SK-N-SH (cell line): ENCODE results near the gene SMLR1. TPM values are rescaled to one million over a fixed set of nuclear protein-coding genes. Genes with fewer than 3 reads are reported as not detected.

Experiments used
- CTCF ChIA-PET: fragments of 300-600, 350-600 bp; formaldehyde crosslinking; extraction: SDS; loops from one replicate; lab custom pipeline; 2021; lab: Yijun Ruan, JAX
- POLR2A ChIA-PET: fragments of 350-600 bp; sonication (Branson Sonifier 250); formaldehyde crosslinking; extraction: SDS; loops from one replicate; lab custom pipeline; 2020; ENCODE audit warnings: antibody characterized with exemption, inconsistent platforms; lab: Yijun Ruan, JAX
- DNase-seq: peaks from one replicate; pipeline ENCODE4 v3.0.0; 2012
- H2AFZ ChIP-seq: fragments of 200-600 bp; sonication (generic); 2 replicates; pipeline ENCODE4 v1.8.1; 2016; ENCODE audit warnings: antibody characterized with exemption, mild to moderate bottlenecking, low read depth
- H3F3A ChIP-seq: fragments of 200-600 bp; sonication (generic); replicated peaks from 2 replicates; pipeline ENCODE3; 2016; ENCODE audit warnings: antibody characterized with exemption, mild to moderate bottlenecking; ENCODE audit not compliant: insufficient read depth
- H3K27ac ChIP-seq, 2 experiments: fragments of 200-500 bp in 1 of 2; fragments of 200-600 bp in 1 of 2; sonication (Bioruptor generic) in 1 of 2; sonication (generic), shearing (Covaris generic) in 1 of 2; 2 replicates each; pipeline versions ENCODE4 v1.5.1 to v1.6.1; 2014 to 2016; ENCODE audit warnings: low read depth in 2 of 2, inconsistent platforms in 1 of 2, low read length in 1 of 2, mild to moderate bottlenecking in 1 of 2, mixed read lengths in 1 of 2
- H3K27me3 ChIP-seq: fragments of 200-600 bp; sonication (generic), shearing (Covaris generic); 2 replicates; pipeline ENCODE4 v1.6.1; 2016; ENCODE audit warnings: mixed run types; ENCODE audit not compliant: insufficient read depth
- H3K36me3 ChIP-seq, 2 experiments: fragments of 200-500 bp in 1 of 2; fragments of 200-600 bp in 1 of 2; sonication (Bioruptor generic) in 1 of 2; sonication (generic) in 1 of 2; replicated peaks in 1 of 2; 2 replicates each; pipeline versions ENCODE3 to v1.5.1; 2014 to 2016; ENCODE audit warnings: low read length in 1 of 2, mild to moderate bottlenecking in 1 of 2; ENCODE audit not compliant: insufficient read depth in 2 of 2, control insufficient read depth in 1 of 2
- H3K4me1 ChIP-seq, 2 experiments: fragments of 200-500 bp in 1 of 2; fragments of 200-600 bp in 1 of 2; sonication (Bioruptor generic) in 1 of 2; sonication (generic), shearing (Covaris generic) in 1 of 2; 2 replicates each; pipeline versions ENCODE4 v1.5.1 to v1.6.1; 2014 to 2016; ENCODE audit warnings: low read depth in 1 of 2, low read length in 1 of 2, mixed run types in 1 of 2; ENCODE audit not compliant: insufficient read depth in 2 of 2, control insufficient read depth in 1 of 2
- H3K4me2 ChIP-seq: fragments of 200-600 bp; sonication (generic), shearing (Covaris generic); 2 replicates; pipeline ENCODE4 v1.6.1; 2017; ENCODE audit warnings: mixed run types
- H3K4me3 ChIP-seq, 2 experiments: fragments of 200-500 bp in 1 of 2; fragments of 200-600 bp in 1 of 2; sonication (Bioruptor generic) in 1 of 2; sonication (generic), shearing (Covaris generic) in 1 of 2; 2 replicates each; pipeline versions ENCODE4 v1.5.1 to v1.8.1; 2014 to 2016; ENCODE audit warnings: low read depth in 2 of 2, inconsistent platforms in 1 of 2, low read length in 1 of 2, mild to moderate bottlenecking in 1 of 2, mixed read lengths in 1 of 2, moderate library complexity in 1 of 2
- H3K79me2 ChIP-seq: fragments of 200-600 bp; sonication (generic); 2 replicates; pipeline ENCODE4 v1.8.1; 2017; ENCODE audit warnings: mild to moderate bottlenecking; ENCODE audit not compliant: insufficient read depth
- H3K9ac ChIP-seq: fragments of 200-600 bp; sonication (generic); 2 replicates; pipeline ENCODE4 v1.6.1; 2017; ENCODE audit warnings: mixed run types
- H3K9me2 ChIP-seq: fragments of 200-600 bp; sonication (generic); 2 replicates; pipeline ENCODE4 v1.6.1; 2017; ENCODE audit warnings: mixed run types
- H3K9me3 ChIP-seq: fragments of 200-600 bp; sonication (generic); 2 replicates; pipeline ENCODE4 v1.6.1; 2017; ENCODE audit warnings: mixed run types, mild to moderate bottlenecking, moderate library complexity
- H4K20me1 ChIP-seq: fragments of 200-600 bp; sonication (generic); 2 replicates; pipeline ENCODE4 v1.6.1; 2017; ENCODE audit warnings: mild to moderate bottlenecking, mixed run types; ENCODE audit not compliant: insufficient read depth
- CTCF ChIP-seq: fragments of 200-600 bp; sonication (generic); IDR thresholded peaks from 2 replicates; pipeline ENCODE4 v1.6.1; 2017; ENCODE audit warnings: antibody characterized with exemption, mild to moderate bottlenecking, moderate library complexity
- FOXM1 ChIP-seq: IDR thresholded peaks from 2 replicates; pipeline ENCODE4 v1.4.0; 2012; ENCODE audit warnings: low read depth, mild to moderate bottlenecking
- JUND ChIP-seq: IDR thresholded peaks from 2 replicates; pipeline ENCODE4 v1.4.0; 2012
- MEF2A ChIP-seq: IDR thresholded peaks from 2 replicates; pipeline ENCODE4 v1.4.0; 2012; ENCODE audit warnings: low read depth, borderline replicate concordance
- NFIC ChIP-seq: IDR thresholded peaks from 2 replicates; pipeline ENCODE4 v1.4.0; 2012; ENCODE audit warnings: borderline replicate concordance
- PBX3 ChIP-seq: IDR thresholded peaks from 2 replicates; pipeline ENCODE4; 2012
- POLR2AphosphoS5 ChIP-seq: IDR thresholded peaks from 2 replicates; pipeline ENCODE4 v1.6.1; 2012; ENCODE audit warnings: low read depth, low read length
- RAD21 ChIP-seq: IDR thresholded peaks from 2 replicates; pipeline ENCODE4 v1.6.1; 2012; ENCODE audit warnings: mild to moderate bottlenecking, low read length
- RCOR1 ChIP-seq: fragments of 150-350 bp; IDR thresholded peaks from 2 replicates; pipeline ENCODE4 v1.6.1; 2017; ENCODE audit warnings: antibody characterized with exemption, low read length
- REST ChIP-seq: IDR thresholded peaks from 2 replicates; pipeline ENCODE4 v1.6.1; 2012; ENCODE audit warnings: mild to moderate bottlenecking, low read depth, low read length, moderate library complexity
- SMC3 ChIP-seq: IDR thresholded peaks from 2 replicates; pipeline ENCODE4 v1.6.1; 2012; ENCODE audit warnings: low read depth, low read length, improper control_type of control experiment
- TAF1 ChIP-seq: IDR thresholded peaks from 2 replicates; pipeline ENCODE4 v1.6.1; 2012; ENCODE audit warnings: low read depth, mild to moderate bottlenecking, low read length, moderate library complexity, borderline replicate concordance
- TCF12 ChIP-seq: IDR thresholded peaks from 2 replicates; pipeline ENCODE4 v1.4.0; 2012
- TEAD4 ChIP-seq: IDR thresholded peaks from 2 replicates; pipeline ENCODE4 v1.4.0; 2012; ENCODE audit warnings: mild to moderate bottlenecking, borderline replicate concordance; ENCODE audit not compliant: insufficient read depth
- USF1 ChIP-seq: IDR thresholded peaks from 2 replicates; pipeline ENCODE4 v1.4.0; 2012; ENCODE audit warnings: low read depth, borderline replicate concordance
- WGBS: methylation state at CpG from one replicate; pipeline ENCODE4 v1.1.6; 2017; ENCODE audit warnings: low lambda C conversion rate; 5-methylcytosine and 5-hydroxymethylcytosine counted together
- polyA plus RNA-seq, 3 experiments: library from polyadenylated mRNA; depleted of rRNA; stranded (reverse); fragments of >200 nt; gene quantifications; 2 replicates each; pipeline ENCODE4 v1.2.3, GENCODE V29; 2012

SMLR1 gene
- polyA plus RNA-seq, 1 of the 3 experiments (the other 2 are of a cell fraction) = 0.03 TPM

DNA sequence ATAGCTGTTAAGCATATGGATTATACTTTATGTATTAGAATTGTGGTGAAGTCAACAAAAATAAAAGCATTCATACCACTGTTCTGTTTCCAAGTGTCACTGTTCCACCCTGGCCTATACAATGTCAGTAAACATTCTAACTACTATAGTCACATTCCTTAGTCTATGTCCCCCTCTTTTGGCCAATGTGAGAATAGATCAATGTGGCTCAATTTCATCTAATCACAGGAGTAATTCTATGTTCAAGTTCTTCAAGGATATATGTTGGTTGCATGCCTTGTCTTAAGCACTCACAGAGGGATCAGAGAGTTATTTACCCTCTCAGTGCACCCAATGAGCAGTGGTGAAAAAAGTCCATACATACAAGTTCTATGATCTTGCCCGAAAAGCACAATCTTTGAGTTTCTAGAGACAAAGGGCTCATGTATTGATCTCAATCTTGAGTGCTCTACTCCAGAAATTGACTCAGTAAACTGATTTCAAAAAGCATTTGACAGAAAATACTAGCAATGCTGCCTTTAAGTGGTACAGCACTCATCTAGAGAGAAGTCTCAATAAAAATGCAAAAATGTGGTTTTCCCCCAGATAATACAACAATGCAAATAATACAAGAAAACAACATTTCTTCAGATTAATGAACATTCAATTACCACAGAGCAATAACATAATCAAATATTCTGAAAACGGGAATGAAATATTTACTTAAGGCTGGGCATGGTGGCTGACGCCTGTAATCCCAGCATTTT is 16.5 kb downstream of the SMLR1 start:
- Histone ChIP-seq H3K9me2 (no peaks in the 10 kb centered on the region), H3K27ac (no peak overlapping the region), H3K9me3 (no peaks in the 10 kb centered on the region), H2AFZ (no peak overlapping the region), H3K36me3 (no peaks in the 10 kb centered on the region), H3K27me3 (no peaks in the 10 kb centered on the region), H3K4me3 (no peak overlapping the region), H3K79me2 (no peaks in the 10 kb centered on the region), H3F3A (peaks cover 6% of the 10 kb centered on the region), H3K4me2 (no peak overlapping the region), H3K9ac (no peak overlapping the region), H3K4me1 (no peaks in the 10 kb centered on the region; a peak in 1 of 4 replicates), H4K20me1 (no peaks in the 10 kb centered on the region)
- no peak for TF ChIP-seq NFIC
- peak; percentile 63 for TF ChIP-seq SMC3
- no peak for TF ChIP-seq REST
- peak; percentile 85 for TF ChIP-seq RAD21
- TF ChIP-seq CTCF = peak; percentile 84
- 32% methylated on average over 3 of the region's 3 CpGs for WGBS
- ChIA-PET POLR2A (no interaction called here), CTCF (interaction anchor here (1.1 to 1.4 kb wide), 4 partner anchors 10 to 521 kb away, joined by 3 to 4 read pairs (median 3); no protein-coding TSS in a partner anchor)
- DNase-seq = peak; percentile 17

DNA sequence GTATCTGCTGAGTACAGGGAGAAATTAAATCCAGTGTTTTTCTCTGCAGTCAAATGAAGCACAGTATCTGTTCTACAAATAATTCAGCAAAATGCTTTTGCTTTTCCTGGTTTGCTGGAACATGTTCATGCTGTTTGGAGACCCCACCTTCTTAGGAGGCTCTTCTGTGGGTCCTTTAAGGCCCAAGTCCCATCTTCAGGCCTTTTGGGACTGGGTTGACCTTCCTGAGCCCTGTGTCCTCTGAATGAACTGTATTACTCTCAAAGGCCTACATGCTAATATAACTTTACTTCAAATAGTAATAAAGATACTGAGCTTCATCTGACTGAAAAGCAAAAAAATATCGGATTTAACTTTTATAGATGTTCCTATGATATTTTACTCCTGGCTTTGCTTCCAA is 19.3 kb downstream of the SMLR1 start:
- Histone ChIP-seq H3K9me2 (no peaks in the 10 kb centered on the region), H3K27ac (no peak overlapping the region), H3K9ac (no peak overlapping the region), H2AFZ (no peak overlapping the region), H3K4me1 (no peaks in the 10 kb centered on the region; a peak in 1 of 4 replicates), H3F3A (peaks cover 6% of the 10 kb centered on the region), H3K9me3 (no peaks in the 10 kb centered on the region), H3K36me3 (no peaks in the 10 kb centered on the region), H3K4me2 (no peak overlapping the region), H4K20me1 (no peaks in the 10 kb centered on the region), H3K4me3 (no peak overlapping the region), H3K79me2 (no peaks in the 10 kb centered on the region), H3K27me3 (no peaks in the 10 kb centered on the region)
- no peak for DNase-seq
- WGBS = 30% methylated on average over 1 of the region's 1 CpG
- POLR2A ChIA-PET = no interaction called here
- CTCF ChIA-PET = interaction anchor here (0.6 to 1.2 kb wide), 3 partner anchors 18 to 525 kb away, joined by 3 read pairs; no protein-coding TSS in a partner anchor
- no peak for TF ChIP-seq TAF1
- TF ChIP-seq POLR2AphosphoS5 = no peak
- no peak for TF ChIP-seq USF1
- TF ChIP-seq FOXM1 = no peak
- no peak for TF ChIP-seq JUND
- no peak for TF ChIP-seq MEF2A
- no peak for TF ChIP-seq PBX3
- TF ChIP-seq TCF12 = no peak
- TF ChIP-seq TEAD4 = no peak
- no peak for TF ChIP-seq RCOR1
